IMR-90 (cell line): ENCODE results near the gene SCFD2. TPM values are rescaled to one million over a fixed set of nuclear protein-coding genes. Genes with fewer than 3 reads are reported as not detected.
A peak's percentile ranks its signal among the peaks of the same experiment; 100 is the strongest.

ENCODE experiments used
- ATAC-seq: fragments of 200-7000 bp; cut with Tn5 transposase; 2 replicates; pipeline ENCODE4 v1.9.1; 2020; ENCODE audit warnings: low read depth, mild to moderate bottlenecking, moderate library complexity
- BruUV-seq: library from RNA; stranded (reverse); fragments of 400-500 nt; replicated peaks from 2 replicates; lab custom pipeline; 2021; lab: Mats Ljungman, UMichigan
- CTCF ChIA-PET: fragments of 300-600 bp; formaldehyde crosslinking; extraction: SDS; loops from one replicate; lab custom pipeline; 2021; ENCODE audit warnings: antibody characterized with exemption; lab: Yijun Ruan, JAX
- POLR2A ChIA-PET: fragments of 300-600 bp; sonication (Branson Sonifier 250); formaldehyde crosslinking; loops from one replicate; lab custom pipeline; 2022; ENCODE audit warnings: antibody characterized with exemption; ENCODE audit not compliant: unreplicated experiment; lab: Charles Lee
- DNase-seq: peaks from one replicate; pipeline ENCODE4 v3.0.0; 2013
- H2AFZ ChIP-seq: replicated peaks from 2 replicates; pipeline ENCODE3; 2013; ENCODE audit warnings: low read length, mild to moderate bottlenecking; ENCODE audit not compliant: poor library complexity
- H2AK5ac ChIP-seq: 2 replicates; pipeline ENCODE4 v1.6.1; 2013; ENCODE audit warnings: low read depth, low read length, inconsistent platforms
- H2AK9ac ChIP-seq: replicated peaks from 2 replicates; pipeline ENCODE3; 2013; ENCODE audit warnings: mild to moderate bottlenecking, low read depth, low read length, moderate library complexity; ENCODE audit not compliant: poor library complexity
- H2BK120ac ChIP-seq: 2 replicates; pipeline ENCODE4 v1.6.1; 2013; ENCODE audit warnings: low read depth, low read length, inconsistent platforms
- H2BK15ac ChIP-seq: 3 replicates; pipeline ENCODE4 v1.6.1; 2013; ENCODE audit warnings: low read depth, low read length, inconsistent platforms
- H2BK20ac ChIP-seq: 2 replicates; pipeline ENCODE4 v1.6.1; 2013; ENCODE audit warnings: low read depth, mild to moderate bottlenecking, inconsistent platforms, low read length, moderate library complexity
- H2BK5ac ChIP-seq: 2 replicates; pipeline ENCODE4 v1.6.1; 2013; ENCODE audit warnings: mild to moderate bottlenecking, low read depth, low read length, inconsistent platforms; ENCODE audit not compliant: poor library complexity, severe bottlenecking
- H3K14ac ChIP-seq: replicated peaks from 2 replicates; pipeline ENCODE4 v1.6.1; 2013; ENCODE audit warnings: low read depth, low read length, inconsistent platforms
- H3K18ac ChIP-seq: 2 replicates; pipeline ENCODE4 v1.6.1; 2013; ENCODE audit warnings: low read depth, low read length, control low read depth
- H3K23ac ChIP-seq: 2 replicates; pipeline ENCODE4 v1.6.1; 2013; ENCODE audit warnings: low read depth, low read length, inconsistent platforms
- H3K27ac ChIP-seq: 2 replicates; pipeline ENCODE4 v1.5.1; 2013; ENCODE audit warnings: mild to moderate bottlenecking, control low read depth, low read length; ENCODE audit not compliant: insufficient read depth
- H3K27me3 ChIP-seq: 2 replicates; pipeline ENCODE4 v1.6.1; 2013; ENCODE audit warnings: low read length; ENCODE audit not compliant: control insufficient read depth, insufficient read depth
- H3K36me3 ChIP-seq: 2 replicates; pipeline ENCODE4 v1.6.1; 2013; ENCODE audit warnings: low read length, mixed read lengths; ENCODE audit not compliant: control insufficient read depth, insufficient read depth
- H3K4ac ChIP-seq: 2 replicates; pipeline ENCODE4 v1.6.1; 2013; ENCODE audit warnings: low read depth, low read length, inconsistent platforms
- H3K4me1 ChIP-seq: 2 replicates; pipeline ENCODE4 v1.6.1; 2013; ENCODE audit warnings: low read length, mixed read lengths; ENCODE audit not compliant: control insufficient read depth, insufficient read depth
- H3K4me2 ChIP-seq: 2 replicates; pipeline ENCODE4 v1.6.1; 2013; ENCODE audit warnings: low read depth, mild to moderate bottlenecking, control low read depth, low read length, moderate library complexity
- H3K4me3 ChIP-seq: 2 replicates; pipeline ENCODE4 v1.5.1; 2013; ENCODE audit warnings: low read depth, mild to moderate bottlenecking, control low read depth, low read length, moderate library complexity; ENCODE audit not compliant: insufficient read depth
- H3K56ac ChIP-seq: 2 replicates; pipeline ENCODE4 v1.6.1; 2013; ENCODE audit warnings: low read length, inconsistent platforms; ENCODE audit not compliant: insufficient read depth; ENCODE audit errors: extremely low read depth
- H3K79me1 ChIP-seq, 2 experiments: 2 replicates each; pipeline ENCODE4 v1.6.1; 2013; ENCODE audit warnings: low read length in 2 of 2, inconsistent platforms in 1 of 2, low read depth in 1 of 2
- H3K9ac ChIP-seq: 2 replicates; pipeline ENCODE4 v1.6.1; 2013; ENCODE audit warnings: low read depth, low read length, control low read depth
- H3K9me1 ChIP-seq: 2 replicates; pipeline ENCODE4 v1.6.1; 2013; ENCODE audit warnings: low read length, inconsistent platforms; ENCODE audit not compliant: insufficient read depth
- H3K9me3 ChIP-seq: 2 replicates; pipeline ENCODE4 v1.6.1; 2013; ENCODE audit warnings: low read length; ENCODE audit not compliant: control insufficient read depth, insufficient read depth
- H4K20me1 ChIP-seq: 2 replicates; pipeline ENCODE4 v1.6.1; 2013; ENCODE audit warnings: low read length, inconsistent platforms; ENCODE audit not compliant: insufficient read depth
- H4K5ac ChIP-seq: 2 replicates; pipeline ENCODE4 v1.6.1; 2013; ENCODE audit warnings: mild to moderate bottlenecking, low read depth, low read length, control low read depth
- H4K8ac ChIP-seq, 2 experiments: 2 replicates each; pipeline ENCODE4 v1.6.1; 2013; ENCODE audit warnings: low read depth in 2 of 2, low read length in 2 of 2, control low read depth in 1 of 2, inconsistent platforms in 1 of 2
- H4K91ac ChIP-seq: 2 replicates; pipeline ENCODE4 v1.6.1; 2013; ENCODE audit warnings: low read depth, low read length, inconsistent platforms; ENCODE audit not compliant: insufficient read depth
- BHLHE40 ChIP-seq: fragments of 150-350 bp; IDR thresholded peaks from 2 replicates; pipeline ENCODE4 v1.6.1; 2016; ENCODE audit warnings: mild to moderate bottlenecking, low read depth, low read length
- CEBPB ChIP-seq: IDR thresholded peaks from 2 replicates; pipeline ENCODE4 v1.6.1; 2012; ENCODE audit warnings: low read depth, low read length, improper control_type of control experiment
- CHD1 ChIP-seq: IDR thresholded peaks from 2 replicates; pipeline ENCODE4 v1.6.1; 2012; ENCODE audit warnings: low read depth, low read length, improper control_type of control experiment
- CTCF ChIP-seq: conservative IDR thresholded peaks from 2 replicates; pipeline ENCODE4 v1.5.1; 2012; ENCODE audit warnings: mild to moderate bottlenecking, low read depth, low read length, improper control_type of control experiment
- MAZ ChIP-seq: IDR thresholded peaks from 2 replicates; pipeline ENCODE4 v1.6.1; 2012; ENCODE audit warnings: low read depth, mild to moderate bottlenecking, low read length, improper control_type of control experiment, moderate library complexity, borderline replicate concordance
- RCOR1 ChIP-seq: IDR thresholded peaks from 2 replicates; pipeline ENCODE4 v1.6.1; 2012; ENCODE audit warnings: mild to moderate bottlenecking, low read length, improper control_type of control experiment; ENCODE audit not compliant: insufficient replicate concordance
- WGBS, 2 experiments: methylation state at CpG; one replicate each; pipeline versions ENCODE4 v1.1.5 to v1.1.7; 2013; ENCODE audit warnings: missing lambda C conversion rate in 2 of 2; ENCODE audit not compliant: insufficient read length in 1 of 2; ENCODE audit errors: extremely low coverage in 2 of 2; 5-methylcytosine and 5-hydroxymethylcytosine counted together
- dilution Hi-C: fragments of 300-500 bp; cut with HindIII; formaldehyde crosslinking; loops from one replicate; pipeline ENCODE4 v1.14.3; 2018; ENCODE audit warnings: low sequenced_read_pairs; ENCODE audit not compliant: unreplicated experiment
- in situ Hi-C: fragments of 300-500 bp; cut with MboI; formaldehyde crosslinking; loops from 3 replicates; pipeline ENCODE4 v1.14.3; 2019; ENCODE audit warnings: low sequenced_read_pairs, inconsistent platforms, mixed read lengths
- intact Hi-C: fragments of 100-400 bp; cut with micrococcal nuclease; formaldehyde crosslinking; loops from 2 replicates; pipeline ENCODE4 v1.10.0; 2022
- polyA plus RNA-seq, 3 experiments: library from polyadenylated mRNA; depleted of rRNA; stranded (reverse); fragments of >200 nt; gene quantifications; 2 replicates each; pipeline ENCODE4 v1.2.3, GENCODE V29; 2012; ENCODE audit warnings: low replicate concordance in 1 of 3
- total RNA-seq: library from RNA; depleted of rRNA; stranded (reverse); fragments of >200 nt; gene quantifications from 2 replicates; pipeline ENCODE4 v1.2.3, GENCODE V29; 2012

The SCFD2 gene
- total and polyA plus RNA-seq, 2 of the 4 experiments (the other 2 are of a cell fraction): 18.9 to 62.4 TPM

- in situ Hi-C loops (no loop called here), dilution Hi-C loops (no loop called here), intact Hi-C loops (no loop called here)
- Histone ChIP-seq H4K5ac (peak overlapping the region; percentile 31; the same call in 1 of the 2 replicates), H2AK9ac (no peak overlapping the region), H3K9me1 (peaks cover 6% of the 10 kb centered on the region; the same call in 1 of the 2 replicates), H2BK120ac (peak overlapping the region; percentile 43), H2BK15ac (peak overlapping the region; percentile 53; the same call in 1 of the 3 replicates), H2BK20ac (peak overlapping the region; percentile 71; the same call in 1 of the 2 replicates), H3K56ac (no peak overlapping the region), H4K91ac (peak overlapping the region; percentile 54; the same call in 1 of the 2 replicates), H3K4me1 (peaks cover 5% of the 10 kb centered on the region), H3K4me2 (peak overlapping the region; percentile 53), H3K4me3 (no peak overlapping the region), H3K23ac (peak overlapping the region; percentile 50; the same call in 1 of the 2 replicates), H3K4ac (peak overlapping the region; percentile 51), H2AK5ac (peak overlapping the region; percentile 12), H3K79me1 (peaks cover 0 to 3% of the 10 kb centered on the region in 2 experiments; a peak in 1 of 4 replicates), H3K36me3 (no peaks in the 10 kb centered on the region), H2BK5ac (peak overlapping the region; percentile 85), H3K14ac (peak overlapping the region; percentile 38; the same call in 1 of the 2 replicates), H4K20me1 (no peaks in the 10 kb centered on the region), H3K27me3 (no peaks in the 10 kb centered on the region), H4K8ac (peak overlapping the region in 1 of 2 experiments; percentile 23; a peak in 3 of 4 replicates), H3K9ac (no peak overlapping the region; the same call in 1 of the 2 replicates), H3K9me3 (no peaks in the 10 kb centered on the region), H3K27ac (peak overlapping the region; percentile 39), H3K18ac (peak overlapping the region; percentile 48; the same call in 1 of the 2 replicates), H2AFZ (no peak overlapping the region)
- ATAC-seq: peak; percentile 67
- ChIA-PET CTCF (interaction anchor here (0.6 kb wide), 1 partner anchor 14 kb away, joined by 4 read pairs; no protein-coding TSS in a partner anchor), POLR2A (no interaction called here)
- DNase-seq: peak; percentile 41
- no peak for TF ChIP-seq CTCF
- TF ChIP-seq RCOR1: no peak
- 0 out of 2 replicates have a peak, but pooled peaks have one; percentile 22 for TF ChIP-seq CEBPB
- no peak for TF ChIP-seq BHLHE40
- no peak for TF ChIP-seq CHD1
- no peak for TF ChIP-seq MAZ
- no CpG with 5 or more reads among the region's 4 CpGs for WGBS, 2 experiments
- no TSS peak for BruUV-seq
Measured at GRCh38 chr4:53039741-53040458, 326.0 kb downstream of the SCFD2 start.
